ENCODE data around the gene DAPK1.

DNA sequence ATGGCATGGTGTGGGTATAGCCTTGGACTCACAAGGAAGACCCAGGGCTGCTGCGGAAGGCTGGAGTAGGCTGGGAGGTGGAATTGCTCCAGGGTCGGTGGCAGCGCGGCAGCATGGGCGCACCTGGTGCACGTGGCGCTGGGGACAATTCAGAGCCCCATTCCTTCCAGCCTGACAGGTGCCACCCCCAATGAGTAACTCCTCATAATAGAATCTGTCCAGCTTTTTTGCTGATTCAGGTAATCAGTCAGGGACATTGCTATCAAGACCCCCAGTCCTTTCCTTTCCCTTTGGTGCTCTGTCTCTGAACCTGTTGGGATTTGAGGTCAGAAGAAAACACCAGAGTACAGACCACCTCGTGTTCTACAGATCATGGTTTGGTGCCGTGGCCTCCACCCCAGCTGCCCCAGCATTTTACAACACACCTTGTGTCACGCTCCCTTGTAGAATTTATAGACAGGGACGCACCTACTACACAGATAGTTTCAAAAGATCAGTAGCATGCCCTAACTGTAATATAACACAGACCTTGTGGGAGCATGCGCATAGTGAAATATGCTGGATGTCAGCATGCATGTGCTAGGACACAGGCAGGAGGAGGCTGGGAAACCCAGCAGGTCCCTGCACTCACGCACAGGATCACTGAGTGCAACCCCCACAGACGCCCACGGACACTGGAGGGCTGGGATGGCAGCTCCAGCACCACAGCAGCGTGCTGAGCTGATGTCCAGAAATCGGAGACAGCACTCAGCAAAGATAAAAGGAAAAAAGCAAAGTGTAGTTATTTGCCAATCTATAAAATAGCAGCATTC, 180.3 kb downstream of the DAPK1 start:
- no peak for TF ChIP-seq CTCF (IDR thresholded peaks at IDR 0.05)
- no peak for TF ChIP-seq POLR2A (IDR thresholded peaks at IDR 0.05)

All from vagina (tissue), 2 donors.